Stimulated activated CD4-positive, alpha-beta T cell treated with anti-CD3 and anti-CD28 coated beads, Interleukin-4, amount 100 ng/mL, for 24 hours (primary cell): ENCODE measurements around the gene TMEM129.

Experiments
- DNase-seq: peaks from one replicate; pipeline ENCODE4 v3.0.0-alpha.2; 2020

The TMEM129 gene

GRCh38 chr4:1757836-1758235 is 36.7 kb upstream of the TMEM129 start:
- DNase-seq, result no peak

- no peak for DNase-seq
These were observed 36.0 kb upstream of the TMEM129 start for GRCh38 chr4:1756893-1757779.

GRCh38 chr4:1756079-1756478 is 35.0 kb upstream of the TMEM129 start:
- DNase-seq, result no peak

GRCh38 chr4:1755297-1755696 is 34.2 kb upstream of the TMEM129 start:
- DNase-seq, result no peak

GRCh38 chr4:1754336-1754735 is 33.2 kb upstream of the TMEM129 start:
- no peak for DNase-seq

GRCh38 chr4:1753697-1754311 is 32.7 kb upstream of the TMEM129 start:
- no peak for DNase-seq

- no peak for DNase-seq
These were observed 32.2 kb upstream of the TMEM129 start for GRCh38 chr4:1753294-1753696.

- peak; percentile 12 for DNase-seq
These were observed 31.3 kb upstream of the TMEM129 start for GRCh38 chr4:1752284-1753041.

- no peak for DNase-seq
These were observed 30.8 kb upstream of the TMEM129 start for GRCh38 chr4:1751919-1752283.

GRCh38 chr4:1751155-1751918 is 30.2 kb upstream of the TMEM129 start:
- no peak for DNase-seq

- DNase-seq, result no peak
These were observed 29.4 kb upstream of the TMEM129 start for GRCh38 chr4:1750381-1751154.

GRCh38 chr4:1749826-1750225 is 28.7 kb upstream of the TMEM129 start:
- no peak for DNase-seq

GRCh38 chr4:1749370-1749769 is 28.2 kb upstream of the TMEM129 start:
- no peak for DNase-seq

GRCh38 chr4:1748465-1748995 is 27.4 kb upstream of the TMEM129 start:
- DNase-seq, result peak; percentile 83

- DNase-seq, result no peak
These were observed 26.5 kb upstream of the TMEM129 start for GRCh38 chr4:1747603-1747967.

GRCh38 chr4:1746919-1747602 is 25.9 kb upstream of the TMEM129 start:
- DNase-seq, result no peak

GRCh38 chr4:1746265-1746691 is 25.2 kb upstream of the TMEM129 start:
- peak; percentile 85 for DNase-seq

- no peak for DNase-seq
These were observed 24.6 kb upstream of the TMEM129 start for GRCh38 chr4:1745697-1746096.

- no peak for DNase-seq
These were observed 24.0 kb upstream of the TMEM129 start for GRCh38 chr4:1745165-1745564.

- no peak for DNase-seq
These were observed 23.4 kb upstream of the TMEM129 start for GRCh38 chr4:1744552-1744951.

- DNase-seq, result no peak
These were observed 22.9 kb upstream of the TMEM129 start for GRCh38 chr4:1743975-1744374.
